IMR-90 (cell line): ENCODE measurements around the gene C11orf68.

ENCODE experiments used
- BHLHE40 ChIP-seq: fragments of 150-350 bp; IDR thresholded peaks from 2 replicates; pipeline ENCODE4 v1.6.1; 2016; ENCODE audit warnings: mild to moderate bottlenecking, low read depth, low read length
- CHD1 ChIP-seq: IDR thresholded peaks from 2 replicates; pipeline ENCODE4 v1.6.1; 2012; ENCODE audit warnings: low read depth, low read length, improper control_type of control experiment
- CTCF ChIP-seq: conservative IDR thresholded peaks from 2 replicates; pipeline ENCODE4 v1.5.1; 2012; ENCODE audit warnings: mild to moderate bottlenecking, low read depth, low read length, improper control_type of control experiment
- ELK1 ChIP-seq: fragments of 150-350 bp; IDR thresholded peaks from 2 replicates; pipeline ENCODE4 v1.6.1; 2016; ENCODE audit warnings: low read depth, mild to moderate bottlenecking, low read length, moderate library complexity, borderline replicate concordance
- MAZ ChIP-seq: IDR thresholded peaks from 2 replicates; pipeline ENCODE4 v1.6.1; 2012; ENCODE audit warnings: low read depth, mild to moderate bottlenecking, low read length, improper control_type of control experiment, moderate library complexity, borderline replicate concordance
- MXI1 ChIP-seq: IDR thresholded peaks from 2 replicates; pipeline ENCODE4 v1.6.1; 2012; ENCODE audit warnings: low read depth, mild to moderate bottlenecking, low read length, moderate library complexity, borderline replicate concordance
- POLR2A ChIP-seq: IDR thresholded peaks from 2 replicates; pipeline ENCODE4 v1.6.1; 2012; ENCODE audit warnings: mild to moderate bottlenecking, low read depth, low read length
- RAD21 ChIP-seq: IDR thresholded peaks from 2 replicates; pipeline ENCODE4 v1.6.1; 2012; ENCODE audit warnings: low read length, improper control_type of control experiment
- RCOR1 ChIP-seq: IDR thresholded peaks from 2 replicates; pipeline ENCODE4 v1.6.1; 2012; ENCODE audit warnings: mild to moderate bottlenecking, low read length, improper control_type of control experiment; ENCODE audit not compliant: insufficient replicate concordance
- RFX5 ChIP-seq: IDR thresholded peaks from 2 replicates; pipeline ENCODE4 v1.8.0; 2012; ENCODE audit warnings: low read depth, mild to moderate bottlenecking, low read length, moderate library complexity
- USF2 ChIP-seq: fragments of 150-350 bp; IDR thresholded peaks from 2 replicates; pipeline ENCODE4 v1.6.1; 2017; ENCODE audit warnings: mild to moderate bottlenecking, antibody characterized with exemption, low read length, low read depth

GRCh38 chr11:65921033-65921555, 2.2 kb upstream of the C11orf68 start:
- TF ChIP-seq CTCF (no peak), MAZ (no peak), BHLHE40 (no peak), MXI1 (no peak), POLR2A (no peak), USF2 (no peak), RAD21 (no peak), RFX5 (no peak), CHD1 (no peak), RCOR1 (no peak), ELK1 (no peak)
